ENCODE data around the gene METTL18. TPM values are rescaled to one million over a fixed set of nuclear protein-coding genes. Genes with fewer than 3 reads are reported as not detected.

METTL18 gene
- total and polyA plus RNA-seq, 12 donors: 2.2 to 6.6 (median 5.6) TPM

DNA sequence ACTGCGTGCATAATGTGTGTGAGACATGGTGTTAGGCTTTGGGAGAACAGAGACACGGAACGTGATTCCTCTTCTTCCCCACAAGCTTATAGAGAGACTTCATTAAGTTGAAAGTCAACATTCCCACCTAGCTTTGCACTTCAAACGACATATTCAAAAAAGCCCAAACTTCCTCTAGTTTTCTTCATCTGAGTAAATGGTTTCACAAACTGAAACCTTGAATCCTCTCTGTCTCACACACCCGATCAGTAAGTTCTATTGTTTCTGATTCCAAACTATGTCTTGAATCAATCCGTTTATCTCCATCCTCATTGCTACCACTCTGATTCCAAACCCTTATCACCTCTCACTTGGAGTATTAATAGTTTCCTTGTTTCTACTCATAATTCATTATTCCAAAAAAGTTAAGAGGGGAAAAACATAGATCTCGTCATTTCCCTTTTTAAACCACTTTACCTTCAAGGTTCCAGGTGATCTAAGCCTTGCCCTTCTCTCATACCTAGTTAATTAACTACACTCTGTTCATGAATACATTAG lies 1.6 kb upstream of the METTL18 start:
- Histone ChIP-seq H3K4me1 (peaks cover 0 to 21% (median 16%) of the 10 kb centered on the region in 9 donors), H3K27me3 (no peaks in the 10 kb centered on the region), H3K4me3 (no peak overlapping the region), H3K9me3 (no peaks in the 10 kb centered on the region), H3K36me3 (peaks cover 0 to 16% (median 0%) of the 10 kb centered on the region in 9 donors), H3K27ac (no peak overlapping the region)
- intact Hi-C loops (cut with DNase I): loop anchor here in 2 of 10 donors (2.0 to 10.0 kb wide), 2 partner anchors 62 to 96 kb away; partner anchors contain the start of genes SCYL3 (in 1 of the 2) and SELE (in 1 of the 2)
- ATAC-seq (no peak), DNase-seq (no peak)
- 89 to 90% methylated on average over 7 of the region's 7 CpGs for WGBS, 2 donors
- TF ChIP-seq, protein P1, sequence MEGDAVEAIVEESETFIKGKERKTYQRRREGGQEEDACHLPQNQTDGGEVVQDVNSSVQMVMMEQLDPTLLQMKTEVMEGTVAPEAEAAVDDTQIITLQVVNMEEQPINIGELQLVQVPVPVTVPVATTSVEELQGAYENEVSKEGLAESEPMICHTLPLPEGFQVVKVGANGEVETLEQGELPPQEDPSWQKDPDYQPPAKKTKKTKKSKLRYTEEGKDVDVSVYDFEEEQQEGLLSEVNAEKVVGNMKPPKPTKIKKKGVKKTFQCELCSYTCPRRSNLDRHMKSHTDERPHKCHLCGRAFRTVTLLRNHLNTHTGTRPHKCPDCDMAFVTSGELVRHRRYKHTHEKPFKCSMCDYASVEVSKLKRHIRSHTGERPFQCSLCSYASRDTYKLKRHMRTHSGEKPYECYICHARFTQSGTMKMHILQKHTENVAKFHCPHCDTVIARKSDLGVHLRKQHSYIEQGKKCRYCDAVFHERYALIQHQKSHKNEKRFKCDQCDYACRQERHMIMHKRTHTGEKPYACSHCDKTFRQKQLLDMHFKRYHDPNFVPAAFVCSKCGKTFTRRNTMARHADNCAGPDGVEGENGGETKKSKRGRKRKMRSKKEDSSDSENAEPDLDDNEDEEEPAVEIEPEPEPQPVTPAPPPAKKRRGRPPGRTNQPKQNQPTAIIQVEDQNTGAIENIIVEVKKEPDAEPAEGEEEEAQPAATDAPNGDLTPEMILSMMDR (IDR thresholded peaks at IDR 0.05): no peak

DNA sequence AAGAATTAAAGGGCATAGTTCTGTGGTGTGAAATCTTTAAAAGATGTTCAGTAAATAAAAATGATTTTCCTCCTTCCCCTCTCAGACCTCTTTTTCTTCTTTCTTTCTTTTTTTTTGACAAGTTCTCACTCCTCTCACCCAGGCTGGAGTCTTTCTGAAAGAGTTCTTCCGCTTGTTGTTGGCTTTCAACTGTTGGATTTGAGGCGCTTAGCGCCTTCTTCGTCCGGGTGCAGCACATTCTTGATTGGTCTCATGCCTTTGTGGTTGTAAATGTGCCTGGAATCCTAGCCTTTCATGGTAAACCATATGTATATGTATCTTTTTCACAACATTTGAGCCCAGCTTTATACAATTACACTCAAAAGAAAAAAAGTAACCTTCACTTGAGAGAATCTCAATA lies 980 bp upstream of the METTL18 start:
- no peaks in the 10 kb centered on the region for H3K9me3 ChIP-seq
- peaks cover 0 to 16% (median 0%) of the 10 kb centered on the region in 9 donors for H3K36me3 ChIP-seq
- DNase-seq (no peak), ATAC-seq (no peak)
- peak overlapping the region in 1 of 10 donors; percentile 97 for H3K27ac ChIP-seq
- peak overlapping the region in 8 of 10 donors; percentile 62 to 82 (median 68) for H3K4me3 ChIP-seq
- 11 to 17% methylated on average over 5 of the region's 5 CpGs for WGBS, 2 donors
- peaks cover 0 to 21% (median 16%) of the 10 kb centered on the region in 9 donors for H3K4me1 ChIP-seq
- intact Hi-C loops (cut with DNase I): loop anchor here in 2 of 10 donors (2.0 to 10.0 kb wide), 2 partner anchors 61 to 97 kb away; partner anchors contain the start of genes SCYL3 (in 1 of the 2) and SELE (in 1 of the 2)
- H3K27me3 ChIP-seq: no peaks in the 10 kb centered on the region
- TF ChIP-seq, protein P1 (IDR thresholded peaks at IDR 0.05): no peak

DNA sequence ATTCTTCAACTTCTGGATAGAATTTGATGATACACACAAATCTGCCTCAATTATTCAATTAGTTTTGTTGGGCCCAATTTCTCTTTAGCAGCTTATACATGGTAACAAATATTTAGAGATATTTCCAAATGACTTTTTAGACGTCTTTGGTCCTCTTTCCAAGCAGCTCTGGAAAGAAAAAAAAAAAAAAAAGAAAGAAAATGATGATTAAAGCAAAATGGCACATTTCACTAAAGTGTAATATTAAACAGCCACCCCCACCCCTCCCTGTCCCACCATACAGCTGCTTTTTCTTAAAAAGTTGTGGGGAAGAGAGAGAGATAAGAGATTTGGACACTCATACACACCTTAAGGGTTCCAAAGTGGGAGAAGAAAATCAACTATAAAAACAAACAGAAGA lies 977 bp downstream of the METTL18 start:
- Histone ChIP-seq H3K36me3 (peaks cover 0 to 16% (median 0%) of the 10 kb centered on the region in 9 donors), H3K4me3 (peak overlapping the region in 9 of 10 donors; percentile 59 to 82 (median 67)), H3K4me1 (peaks cover 0 to 21% (median 16%) of the 10 kb centered on the region in 9 donors), H3K27me3 (no peaks in the 10 kb centered on the region), H3K27ac (peak overlapping the region in 7 of 10 donors; percentile 83 to 97 (median 91)), H3K9me3 (no peaks in the 10 kb centered on the region)
- ATAC-seq (no peak), DNase-seq (no peak)
- WGBS, 2 donors: 50 to 63% methylated on average over 1 of the region's 1 CpG
- TF ChIP-seq, protein P1 (IDR thresholded peaks at IDR 0.05): no peak
- intact Hi-C loops (cut with DNase I): loop anchor here in 2 of 10 donors (5.0 to 10.0 kb wide), 2 partner anchors 59 to 99 kb away; partner anchors contain the start of genes SCYL3 (in 1 of the 2) and SELE (in 1 of the 2)

DNA sequence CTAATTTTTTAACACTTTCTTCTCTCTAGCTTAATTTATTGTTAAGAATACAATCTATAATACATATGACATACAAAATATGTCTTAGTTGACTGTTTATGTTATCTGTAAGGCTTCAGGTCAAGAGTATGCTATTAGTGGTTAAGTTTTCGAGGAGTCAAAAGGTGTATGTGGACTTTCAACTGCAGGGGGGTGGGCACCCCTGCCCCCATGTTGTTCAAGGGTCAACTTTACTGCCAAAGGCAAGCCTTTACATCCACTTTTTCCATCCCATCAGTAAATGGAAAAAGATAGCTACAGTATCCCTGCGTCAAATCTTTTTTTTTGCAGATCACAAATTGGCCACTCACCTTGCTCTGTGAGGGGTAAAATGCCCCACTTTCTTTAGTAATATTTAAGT lies 6.3 kb downstream of the METTL18 start:
- H3K4me1 ChIP-seq: peaks cover 0 to 5% (median 0%) of the 10 kb centered on the region in 9 donors
- WGBS, 2 donors: 85 to 91% methylated on average over 2 of the region's 2 CpGs
- H3K4me3 ChIP-seq: no peak overlapping the region
- H3K27ac ChIP-seq: no peak overlapping the region
- DNase-seq (no peak), ATAC-seq (no peak)
- H3K27me3 ChIP-seq: peaks cover 0 to 25% (median 4%) of the 10 kb centered on the region in 7 donors
- H3K9me3 ChIP-seq: no peaks in the 10 kb centered on the region
- TF ChIP-seq, protein P1 (IDR thresholded peaks at IDR 0.05): no peak
- peaks cover 0 to 16% (median 0%) of the 10 kb centered on the region in 9 donors for H3K36me3 ChIP-seq
- intact Hi-C loops (cut with DNase I): no loop called here
